Measurements from ENCODE around the gene CARS1. TPM values are rescaled to one million over a fixed set of nuclear protein-coding genes. Genes with fewer than 3 reads are reported as not detected.

The CARS1 gene
- total and polyA plus RNA-seq, 2 of the 4 experiments (the other 2 are of a cell fraction), result 72.7 to 78.3 TPM

DNA sequence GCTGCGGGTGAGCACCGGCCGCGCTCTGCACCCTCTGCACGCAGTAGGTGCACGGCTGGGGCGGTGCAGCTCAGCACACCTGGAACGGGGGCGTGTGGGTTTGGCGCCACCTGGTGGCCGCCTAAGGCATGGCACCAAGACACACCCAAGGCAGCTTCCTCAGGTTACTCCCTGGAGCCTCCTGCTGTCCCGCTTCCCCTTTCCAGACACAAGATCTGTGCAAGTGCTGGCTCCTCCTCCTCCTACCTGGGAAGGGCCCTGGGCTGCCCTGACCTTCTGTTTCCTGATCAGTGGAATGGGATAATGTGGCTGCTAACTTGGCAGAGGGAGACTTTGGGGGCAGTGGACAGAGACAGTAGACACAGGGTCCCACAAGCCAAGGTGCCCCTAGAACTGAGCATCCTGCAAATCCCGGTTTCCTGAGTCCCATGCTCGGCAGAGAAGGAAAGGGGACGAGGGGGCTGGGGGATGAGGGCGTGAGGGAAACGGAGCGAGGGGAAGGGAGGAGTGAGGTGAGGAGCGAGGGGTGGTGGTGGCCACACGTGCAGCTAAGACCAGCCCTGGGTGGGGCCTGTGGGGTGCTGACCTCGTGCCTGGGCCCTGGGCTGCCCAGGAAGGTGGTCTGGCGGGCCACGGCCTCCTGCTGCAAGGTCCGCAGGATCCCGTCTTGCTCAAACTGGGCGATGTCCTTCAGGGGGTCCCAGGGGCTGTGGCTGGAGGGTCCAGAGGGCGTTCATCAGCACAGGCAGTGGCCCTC lies 34.8 kb upstream of the CARS1 start:
- Histone ChIP-seq H2AFZ (replicated peaks; ENCODE audit: low read length, poor library complexity) (peak overlapping the region; percentile 81), H2BK15ac (ENCODE audit: low read depth, low read length) (no peak overlapping the region), H2BK20ac (ENCODE audit: low read depth, low read length) (no peak overlapping the region), H3K27me3 (ENCODE audit: control insufficient read depth, insufficient read depth, low read length) (no peaks in the 10 kb centered on the region), H2AK9ac (replicated peaks; ENCODE audit: low read depth, low read length, poor library complexity) (peak overlapping the region; percentile 31), H3K9ac (ENCODE audit: low read depth, low read length) (no peak overlapping the region), H4K8ac (ENCODE audit: low read depth in 2 of 2, low read length in 2 of 2) (no peak overlapping the region), H3K4me2 (ENCODE audit: low read depth, low read length) (no peak overlapping the region), H3K4me1 (ENCODE audit: control insufficient read depth, insufficient read depth, low read length) (peaks cover 9% of the 10 kb centered on the region), H3K14ac (replicated peaks; ENCODE audit: low read depth, low read length) (no peak overlapping the region), H4K91ac (ENCODE audit: insufficient read depth, low read depth, low read length) (no peak overlapping the region), H3K56ac (ENCODE audit: extremely low read depth, insufficient read depth, low read length) (no peak overlapping the region), H3K9me3 (ENCODE audit: control insufficient read depth, insufficient read depth, low read length) (no peaks in the 10 kb centered on the region), H3K4me3 (ENCODE audit: insufficient read depth, low read depth, low read length) (no peak overlapping the region), H2BK5ac (ENCODE audit: low read depth, low read length, poor library complexity, severe bottlenecking) (no peak overlapping the region), H2BK120ac (ENCODE audit: low read depth, low read length) (no peak overlapping the region), H4K5ac (ENCODE audit: low read depth, low read length) (peak overlapping the region; percentile 3; the same call in 1 of the 2 replicates), H3K23ac (ENCODE audit: low read depth, low read length) (no peak overlapping the region), H3K27ac (ENCODE audit: insufficient read depth, low read length) (no peak overlapping the region), H3K36me3 (ENCODE audit: control insufficient read depth, insufficient read depth, low read length) (peaks cover 44% of the 10 kb centered on the region), H4K20me1 (ENCODE audit: insufficient read depth, low read length) (peaks cover 8% of the 10 kb centered on the region), H3K18ac (ENCODE audit: low read depth, low read length) (no peak overlapping the region), H3K9me1 (ENCODE audit: insufficient read depth, low read length) (no peaks in the 10 kb centered on the region), H2AK5ac (ENCODE audit: low read depth, low read length) (peak overlapping the region; percentile 97), H3K79me1 (ENCODE audit: low read depth in 1 of 2, low read length in 2 of 2) (peaks cover 0 to 15% of the 10 kb centered on the region in 2 experiments; a peak in 1 of 4 replicates), H3K4ac (ENCODE audit: low read depth, low read length) (peak overlapping the region; percentile 83)
- dilution Hi-C loops (cut with HindIII; ENCODE audit: low sequenced_read_pairs, unreplicated experiment), result no loop called here
- WGBS, 2 experiments (ENCODE audit: extremely low coverage in 2 of 2, insufficient read length in 1 of 2), result 8% methylated on average over 8 of the region's 27 CpGs; no CpG with 5 or more reads in 1 of the 2 experiments
- CTCF ChIA-PET, result interaction anchor here (0.6 to 2.1 kb wide), 11 partner anchors 14 to 317 kb away, joined by 3 to 11 read pairs (median 4); no protein-coding TSS in a partner anchor
- TF ChIP-seq POLR2A (IDR thresholded peaks at IDR 0.05; ENCODE audit: low read depth, low read length) (no peak), SMC3 (IDR thresholded peaks at IDR 0.05; ENCODE audit: low read depth, low read length) (peak; percentile 90), RAD21 (IDR thresholded peaks at IDR 0.05; ENCODE audit: low read length) (peak; percentile 93), MAZ (IDR thresholded peaks at IDR 0.05; ENCODE audit: borderline replicate concordance, low read depth, low read length) (peak; percentile 55; the same call in 1 of the 2 replicates)
- TF ChIP-seq, protein P1, sequence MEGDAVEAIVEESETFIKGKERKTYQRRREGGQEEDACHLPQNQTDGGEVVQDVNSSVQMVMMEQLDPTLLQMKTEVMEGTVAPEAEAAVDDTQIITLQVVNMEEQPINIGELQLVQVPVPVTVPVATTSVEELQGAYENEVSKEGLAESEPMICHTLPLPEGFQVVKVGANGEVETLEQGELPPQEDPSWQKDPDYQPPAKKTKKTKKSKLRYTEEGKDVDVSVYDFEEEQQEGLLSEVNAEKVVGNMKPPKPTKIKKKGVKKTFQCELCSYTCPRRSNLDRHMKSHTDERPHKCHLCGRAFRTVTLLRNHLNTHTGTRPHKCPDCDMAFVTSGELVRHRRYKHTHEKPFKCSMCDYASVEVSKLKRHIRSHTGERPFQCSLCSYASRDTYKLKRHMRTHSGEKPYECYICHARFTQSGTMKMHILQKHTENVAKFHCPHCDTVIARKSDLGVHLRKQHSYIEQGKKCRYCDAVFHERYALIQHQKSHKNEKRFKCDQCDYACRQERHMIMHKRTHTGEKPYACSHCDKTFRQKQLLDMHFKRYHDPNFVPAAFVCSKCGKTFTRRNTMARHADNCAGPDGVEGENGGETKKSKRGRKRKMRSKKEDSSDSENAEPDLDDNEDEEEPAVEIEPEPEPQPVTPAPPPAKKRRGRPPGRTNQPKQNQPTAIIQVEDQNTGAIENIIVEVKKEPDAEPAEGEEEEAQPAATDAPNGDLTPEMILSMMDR (conservative IDR thresholded peaks at IDR 0.05; ENCODE audit: low read depth, low read length), result peak; percentile 96
- ATAC-seq (ENCODE audit: low read depth), result peak; percentile 64
- peak; percentile 44 for DNase-seq
- intact Hi-C loops (cut with micrococcal nuclease), result loop anchor here (2.0 to 5.0 kb wide), 2 partner anchors 41 to 55 kb away; no protein-coding TSS in a partner anchor
- in situ Hi-C loops (cut with MboI; ENCODE audit: low sequenced_read_pairs), result loop anchor here (5.0 kb wide), 1 partner anchor 50 kb away; no protein-coding TSS in a partner anchor
- POLR2A ChIA-PET (ENCODE audit: unreplicated experiment), result no interaction called here
- no TSS peak for BruUV-seq (replicated peaks)

Data from IMR-90 (cell line).